T-helper 1 cell (primary cell): ENCODE results near the gene BLACAT1.
A peak's percentile ranks its signal among the peaks of the same experiment; 100 is the strongest.
"Not testable (repeated sequence)": the region's sequence is repeated elsewhere in the genome, so short reads cannot be mapped to it uniquely, and the experiment has no call there.

Experiments
- DNase-seq, 5 donors: peaks; one replicate each; pipeline ENCODE4 v3.0.0-alpha.2; 2012 to 2020

BLACAT1 gene

DNA sequence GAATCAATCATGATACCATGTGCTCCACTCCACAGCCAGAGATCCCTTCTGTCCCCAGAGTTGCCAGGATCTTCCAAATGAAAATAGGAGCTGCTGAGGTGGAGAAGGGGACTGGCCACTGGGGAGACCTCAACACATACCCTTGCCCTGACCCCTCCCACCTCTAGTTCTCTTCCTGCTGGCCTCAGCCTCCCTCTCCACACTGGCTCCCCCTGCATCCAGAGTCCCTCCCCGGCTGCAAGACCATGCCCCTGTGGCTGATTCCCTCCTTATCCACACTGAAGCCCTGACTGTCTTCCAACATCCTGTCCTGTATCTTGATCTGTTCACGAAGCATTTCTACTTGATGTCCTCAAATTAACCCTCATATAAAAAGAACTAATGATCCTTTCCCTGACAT lies 27.5 kb upstream of the BLACAT1 start:
- DNase-seq, result no peak

DNA sequence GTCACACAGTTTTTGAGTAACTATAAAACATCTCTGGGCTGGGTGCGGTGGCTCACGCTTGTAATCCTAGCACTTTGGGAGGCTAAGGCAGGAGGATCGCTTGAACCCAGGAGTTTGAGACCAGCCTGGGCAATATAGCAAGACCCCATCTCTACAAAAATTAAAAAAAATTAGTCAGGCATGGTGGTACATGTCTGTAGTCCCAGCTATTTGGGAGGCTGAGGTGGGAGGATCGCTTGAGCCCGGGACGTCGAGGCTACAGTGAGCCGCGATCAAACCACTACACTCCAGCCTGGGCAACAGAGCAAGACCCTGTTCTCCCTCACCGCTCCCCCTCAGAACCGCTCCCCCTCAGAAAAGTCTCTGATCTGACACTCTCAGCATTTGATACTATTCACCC lies 26.7 kb upstream of the BLACAT1 start:
- DNase-seq, result not testable (repeated sequence)

DNA sequence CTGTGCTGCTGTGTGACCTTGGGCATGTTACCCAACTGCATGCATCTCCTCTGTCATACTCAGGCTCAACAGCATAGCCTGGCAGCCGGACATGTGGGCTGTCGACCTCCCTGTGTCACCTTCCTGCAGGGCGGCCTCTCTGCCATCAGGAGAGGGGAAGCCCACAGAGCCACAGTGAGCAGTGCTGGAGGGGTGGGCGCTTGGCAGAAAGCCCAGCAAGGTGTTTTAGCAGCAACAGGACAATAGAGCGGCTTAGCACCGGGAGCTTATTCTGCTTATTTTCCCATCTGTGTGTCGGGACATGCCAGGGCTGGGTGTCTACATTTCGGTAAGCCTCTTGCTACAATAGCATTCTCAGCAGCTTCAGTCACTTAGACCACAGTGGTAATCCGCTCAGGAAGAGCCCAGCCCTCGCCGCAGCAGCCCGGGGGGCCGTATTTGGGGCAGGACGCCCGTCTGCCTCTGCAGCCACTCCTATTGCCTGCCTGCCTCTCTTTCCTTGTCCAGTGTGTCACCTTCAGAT lies 25.8 kb upstream of the BLACAT1 start:
- no peak for DNase-seq

DNA sequence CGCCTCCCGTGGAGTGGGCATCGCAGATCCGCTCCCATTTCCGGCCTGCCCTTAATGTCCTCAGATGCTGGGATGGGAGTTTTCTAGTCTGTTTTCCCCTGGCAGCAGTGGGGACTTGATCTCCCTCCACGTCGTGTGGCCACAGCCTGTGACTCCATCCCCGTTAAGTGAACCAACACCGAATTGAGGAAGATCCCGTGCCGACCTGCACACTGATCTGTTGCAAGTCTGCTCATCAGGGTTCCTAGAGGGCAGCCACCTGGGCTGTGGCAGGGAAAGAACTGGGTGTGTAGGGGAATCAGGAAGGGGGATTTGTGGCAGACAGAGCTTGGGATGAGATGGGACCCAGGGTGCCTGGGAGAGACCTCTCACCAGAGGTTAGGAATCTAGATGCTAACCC lies 25.4 kb upstream of the BLACAT1 start:
- DNase-seq, result no peak

DNA sequence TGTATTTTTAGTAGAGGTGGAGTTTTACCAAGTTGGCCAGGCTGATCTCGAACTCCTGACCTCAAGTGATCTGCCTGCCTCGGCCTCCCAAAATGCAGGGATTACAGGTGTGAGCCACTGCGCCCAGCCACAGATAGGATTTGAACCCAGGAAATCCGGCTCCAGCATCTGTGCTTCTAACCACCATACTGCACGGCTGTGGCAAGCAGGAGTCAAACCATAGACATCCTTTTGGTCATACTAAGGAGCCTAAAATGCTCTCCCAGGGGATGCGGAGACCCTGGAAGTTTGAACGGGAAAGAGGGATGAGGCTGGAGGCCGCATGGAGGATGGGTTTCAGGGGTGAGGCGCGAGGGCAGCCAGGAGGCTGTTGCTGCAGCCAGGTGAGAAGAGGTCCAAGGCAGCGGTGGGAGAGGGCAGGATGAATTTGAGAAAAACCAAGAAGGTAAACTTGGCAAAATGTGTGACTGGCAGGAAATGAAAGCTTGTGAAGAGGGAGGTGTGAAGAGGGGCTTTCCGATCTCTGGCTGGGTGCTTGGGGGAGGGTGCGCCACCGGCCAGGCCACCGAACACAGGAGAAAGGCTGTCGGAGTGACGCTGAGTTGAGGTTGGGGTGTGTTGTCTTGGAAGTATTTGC lies 24.6 kb upstream of the BLACAT1 start:
- peak; percentile 51 to 72 (median 64) for DNase-seq

DNA sequence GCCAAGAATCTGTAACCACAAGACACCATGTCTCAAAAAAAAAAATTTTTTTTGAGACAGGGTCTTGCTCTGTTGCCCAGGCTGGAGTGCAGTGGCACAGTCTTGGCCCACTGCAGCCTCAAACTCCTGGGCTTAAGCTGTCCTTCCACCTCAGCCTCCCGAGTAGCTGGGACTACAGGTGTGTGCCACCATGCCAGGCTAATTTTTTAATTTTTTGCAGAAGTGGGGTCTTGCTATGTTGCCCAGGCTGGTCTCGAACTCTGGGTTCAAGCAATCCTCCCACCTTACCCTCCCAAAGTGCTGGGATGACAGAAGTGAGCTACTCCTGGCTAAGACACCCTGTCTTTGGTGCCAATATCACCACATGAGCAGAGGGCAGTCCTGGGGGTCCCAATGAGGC lies 23.1 kb upstream of the BLACAT1 start:
- DNase-seq, result not testable (repeated sequence)

DNA sequence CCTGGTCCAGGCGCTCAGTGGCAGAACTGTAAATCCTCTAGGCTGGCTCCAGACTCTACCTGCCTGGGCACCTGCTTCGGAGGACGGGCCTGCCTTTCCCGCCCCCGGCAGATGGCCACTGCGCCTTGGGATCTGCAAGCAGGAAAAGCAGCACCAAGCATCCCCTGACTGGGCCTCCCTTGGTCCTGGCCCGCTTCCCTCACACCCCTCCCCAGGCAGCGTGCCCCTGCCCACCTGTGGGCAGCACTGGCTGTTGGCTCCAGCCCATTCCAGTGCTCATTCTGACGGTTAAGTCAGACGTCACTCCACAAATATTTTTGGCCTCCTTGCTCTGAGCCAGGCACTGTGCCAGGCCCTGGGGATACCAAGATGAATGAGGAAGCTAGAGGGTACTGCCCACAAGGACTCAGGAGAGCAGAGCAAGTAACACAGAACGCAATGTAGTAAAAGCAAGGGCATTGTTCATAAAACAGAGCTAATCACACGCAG lies 22.0 kb upstream of the BLACAT1 start:
- DNase-seq, result no peak

DNA sequence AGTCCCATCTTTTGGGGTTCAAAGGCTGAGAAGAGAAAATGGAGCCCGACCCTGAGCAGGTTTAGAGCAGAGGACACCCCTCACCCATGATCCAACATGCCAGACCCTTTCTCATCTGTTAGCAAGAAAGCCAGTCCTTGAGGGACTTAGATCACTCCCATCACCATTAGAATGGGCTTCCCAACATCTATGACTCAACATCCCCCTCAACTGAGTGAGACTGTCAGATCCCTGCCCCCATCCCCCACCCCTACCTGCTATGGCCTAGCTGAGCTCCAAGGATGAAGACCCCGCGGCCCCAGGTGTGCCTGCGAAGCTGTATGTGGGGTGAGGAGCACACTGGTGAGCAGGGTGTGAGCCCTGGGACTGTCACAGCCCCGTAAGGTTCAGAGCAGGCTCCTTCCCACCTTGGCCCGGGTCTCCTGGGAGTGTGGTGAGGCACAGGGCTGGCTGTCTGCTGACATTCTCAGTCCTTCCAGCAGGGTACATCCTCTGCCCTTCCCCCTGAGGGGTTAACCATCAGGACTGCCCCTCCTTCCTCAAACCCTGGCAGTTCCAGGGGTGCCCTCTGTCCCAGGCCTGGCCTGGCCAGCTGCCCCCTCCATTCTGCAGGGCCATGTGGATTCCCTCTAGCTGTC lies 21.4 kb upstream of the BLACAT1 start:
- DNase-seq, result no peak

DNA sequence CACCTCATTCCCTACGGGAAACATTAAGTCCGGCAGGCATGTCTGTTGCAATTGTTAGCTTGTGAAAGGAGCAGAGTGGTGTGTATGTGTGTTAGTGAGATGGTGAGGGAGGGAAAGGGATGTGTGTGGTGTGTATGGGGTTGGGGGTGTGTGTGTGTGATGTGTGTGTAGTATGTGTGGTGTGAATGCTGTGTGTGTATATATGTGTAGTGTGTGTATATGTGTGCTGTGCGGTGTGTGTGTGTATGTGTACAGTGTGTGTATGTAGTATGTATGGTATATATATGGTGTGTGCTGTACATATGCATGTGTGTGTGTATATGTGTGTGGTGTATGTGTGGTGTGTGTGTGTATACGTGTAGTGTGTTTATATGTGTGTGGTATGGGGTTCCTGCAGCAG lies 20.8 kb upstream of the BLACAT1 start:
- DNase-seq, result no peak

DNA sequence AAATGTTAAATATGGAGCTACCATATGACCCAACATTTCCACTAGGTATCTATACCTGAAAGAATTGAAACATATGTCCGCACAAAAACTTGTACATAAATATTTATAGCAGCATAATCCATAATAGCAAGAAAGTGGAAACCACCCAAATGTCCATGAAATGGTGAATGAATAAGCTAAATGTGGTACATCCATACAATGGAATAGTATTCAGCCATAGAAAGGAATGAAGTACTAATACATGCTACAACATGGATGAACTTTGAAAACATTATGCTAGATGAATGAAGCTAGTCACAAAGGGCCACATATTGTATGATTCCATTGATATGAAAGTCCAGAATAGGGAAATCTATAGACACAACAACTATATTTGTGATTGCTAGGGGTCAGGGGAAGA lies 20.0 kb upstream of the BLACAT1 start:
- no peak for DNase-seq

DNA sequence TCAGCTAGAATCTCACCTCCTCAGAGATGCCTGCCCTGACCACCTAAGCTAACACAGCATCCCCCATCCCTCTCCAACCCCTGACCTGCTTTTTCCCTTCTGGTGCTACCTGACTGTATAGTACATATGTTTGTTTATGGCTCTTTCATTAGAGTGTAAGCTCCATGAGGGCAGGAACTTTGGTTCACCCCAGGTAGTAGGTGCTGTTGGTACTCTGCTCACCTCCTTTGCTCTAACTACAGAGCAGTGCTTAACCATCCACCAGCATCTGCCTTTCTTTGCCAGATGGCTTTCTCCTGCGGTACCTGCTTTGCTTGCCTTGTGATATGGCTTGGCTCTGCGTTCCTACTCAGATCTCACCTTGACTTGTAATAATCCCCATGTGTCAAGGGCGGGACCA lies 18.7 kb upstream of the BLACAT1 start:
- no peak for DNase-seq

DNA sequence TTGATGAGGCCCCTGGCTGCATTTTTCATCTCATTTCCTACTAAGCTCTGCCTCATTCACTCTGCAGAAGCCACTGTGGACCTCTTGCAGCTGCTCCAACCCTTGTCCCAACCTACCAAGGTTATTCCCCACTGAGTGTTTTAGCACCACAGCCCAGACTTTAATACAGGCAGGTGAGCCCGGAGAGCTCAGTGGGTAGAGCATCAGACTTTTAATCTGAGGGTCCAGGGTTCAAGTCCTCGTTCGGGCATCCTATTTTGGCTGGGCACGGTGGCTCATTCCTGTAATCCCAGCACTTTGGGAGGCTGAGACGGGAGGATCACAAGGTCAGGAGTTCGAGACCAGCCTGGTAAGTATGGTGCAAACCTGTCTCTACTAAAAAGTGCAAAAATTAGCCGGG lies 18.1 kb upstream of the BLACAT1 start:
- no peak for DNase-seq

DNA sequence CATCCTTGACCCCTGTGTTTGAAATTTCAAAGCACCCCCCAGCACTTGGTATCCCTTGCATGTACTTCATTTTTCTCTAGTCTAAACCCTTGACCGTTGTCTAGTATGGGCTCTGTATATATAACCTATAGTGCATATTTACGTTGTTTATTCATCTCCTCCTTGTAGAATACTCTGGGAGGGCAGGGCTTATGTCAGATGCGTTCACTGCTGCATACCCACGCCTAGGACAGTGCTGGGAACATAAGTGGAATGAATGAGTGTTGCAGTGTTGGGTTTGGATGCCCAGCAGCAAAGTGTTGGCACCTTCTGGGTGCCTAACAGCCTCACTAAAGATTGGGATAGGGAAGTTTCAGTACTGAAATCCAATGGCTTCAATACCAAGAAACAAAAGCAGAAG lies 17.6 kb upstream of the BLACAT1 start:
- no peak for DNase-seq

DNA sequence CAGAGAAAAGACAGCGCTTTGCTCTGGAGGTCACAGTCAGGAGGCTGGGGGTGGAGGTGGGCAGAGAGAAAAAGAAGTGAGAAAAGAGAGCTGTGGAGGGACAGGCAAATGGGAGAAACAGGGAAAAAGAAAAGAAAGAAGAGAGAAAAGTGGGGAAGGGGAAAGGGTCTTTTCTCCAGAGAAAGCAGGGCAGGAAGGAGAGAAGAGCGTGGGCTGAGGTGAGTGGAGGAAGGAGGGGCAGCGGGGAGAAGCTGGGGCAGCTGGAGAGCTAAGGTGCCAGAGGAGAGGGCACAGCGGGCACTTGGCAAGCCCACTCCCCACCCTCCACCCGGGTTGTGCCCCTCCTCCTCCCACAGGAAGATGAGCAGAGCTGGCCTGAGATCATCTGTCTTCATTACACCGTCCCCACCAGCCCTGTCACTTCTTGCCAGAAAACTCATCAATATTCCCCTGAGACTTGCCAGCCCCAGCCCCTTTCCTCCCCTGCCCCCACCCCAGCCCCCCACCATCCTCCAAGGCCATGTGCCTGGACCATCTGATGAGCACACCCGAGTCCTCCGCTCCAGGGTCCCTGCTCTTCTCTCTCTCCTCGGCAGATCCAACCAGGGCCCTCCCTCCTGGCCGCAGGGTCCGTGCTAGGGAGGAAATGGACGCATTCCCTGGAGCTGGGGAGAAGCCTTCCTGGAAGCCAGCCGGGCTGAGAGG lies 17.0 kb upstream of the BLACAT1 start:
- no peak for DNase-seq

DNA sequence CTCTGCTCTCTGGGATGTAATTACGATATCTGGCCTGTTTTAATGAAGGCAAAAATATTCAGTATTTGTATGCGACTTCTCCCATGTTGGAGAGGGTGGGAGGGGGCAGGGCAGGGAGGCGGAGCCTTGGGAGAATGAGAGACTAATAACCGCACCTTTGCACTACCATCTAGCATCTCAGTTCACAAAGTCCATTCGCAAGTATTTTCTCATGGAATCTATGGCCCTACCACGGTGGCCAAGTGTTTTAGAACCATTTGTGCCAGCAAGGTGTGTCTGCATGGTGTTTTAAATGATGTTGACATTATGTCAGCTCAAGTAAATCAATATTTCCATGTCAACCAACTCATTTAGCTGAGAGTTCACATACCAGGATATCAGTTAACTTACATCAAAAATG lies 14.3 kb upstream of the BLACAT1 start:
- no peak for DNase-seq

DNA sequence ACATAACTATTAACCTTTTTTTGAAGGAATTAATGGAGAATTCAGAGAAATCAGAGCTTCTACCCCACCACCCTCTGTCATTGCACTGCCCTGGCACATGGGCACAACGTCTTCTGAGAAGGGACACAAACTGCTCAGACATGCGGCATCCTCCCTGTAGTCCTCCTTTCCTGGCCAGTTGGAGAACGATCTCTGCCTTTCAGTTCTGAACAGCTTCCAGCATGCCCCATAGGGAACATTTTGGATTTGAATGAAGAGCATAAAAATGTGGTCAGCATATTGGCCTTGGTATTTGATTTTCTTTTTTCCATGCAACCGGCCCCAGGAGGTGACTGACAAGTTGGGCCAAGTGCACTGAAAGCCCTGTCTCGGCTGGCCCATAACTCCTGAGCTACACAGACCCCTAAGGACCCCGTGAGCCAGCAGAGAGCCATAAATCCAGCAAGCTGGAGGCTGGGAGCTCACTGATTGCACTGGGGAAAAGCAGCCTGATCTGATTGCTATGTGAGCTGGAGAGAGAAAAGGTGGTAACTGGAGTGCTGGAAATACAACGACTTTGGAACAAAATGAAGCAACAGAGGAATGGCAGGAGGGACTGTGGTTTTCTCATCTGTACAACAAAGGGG lies 10.9 kb upstream of the BLACAT1 start:
- no peak for DNase-seq

DNA sequence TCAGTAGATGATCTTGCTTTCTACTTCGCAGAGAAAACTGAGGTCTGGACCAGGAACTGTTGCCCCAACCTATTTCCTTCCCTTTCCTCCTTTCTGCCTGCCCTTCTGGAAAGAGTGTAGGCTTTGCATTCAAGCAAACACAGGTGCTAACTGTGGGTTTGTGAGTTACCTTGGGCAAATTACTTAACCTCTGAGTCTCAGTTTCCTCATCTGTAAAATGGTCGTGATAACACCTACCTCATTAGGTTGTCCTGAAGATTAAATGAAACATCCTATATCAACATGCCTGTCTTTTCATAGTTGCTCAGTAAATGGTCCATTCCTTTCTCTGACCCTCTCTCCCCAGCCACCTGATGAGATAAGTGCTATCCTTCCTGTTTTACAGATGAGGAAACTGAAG lies 9.5 kb upstream of the BLACAT1 start:
- DNase-seq, result no peak

DNA sequence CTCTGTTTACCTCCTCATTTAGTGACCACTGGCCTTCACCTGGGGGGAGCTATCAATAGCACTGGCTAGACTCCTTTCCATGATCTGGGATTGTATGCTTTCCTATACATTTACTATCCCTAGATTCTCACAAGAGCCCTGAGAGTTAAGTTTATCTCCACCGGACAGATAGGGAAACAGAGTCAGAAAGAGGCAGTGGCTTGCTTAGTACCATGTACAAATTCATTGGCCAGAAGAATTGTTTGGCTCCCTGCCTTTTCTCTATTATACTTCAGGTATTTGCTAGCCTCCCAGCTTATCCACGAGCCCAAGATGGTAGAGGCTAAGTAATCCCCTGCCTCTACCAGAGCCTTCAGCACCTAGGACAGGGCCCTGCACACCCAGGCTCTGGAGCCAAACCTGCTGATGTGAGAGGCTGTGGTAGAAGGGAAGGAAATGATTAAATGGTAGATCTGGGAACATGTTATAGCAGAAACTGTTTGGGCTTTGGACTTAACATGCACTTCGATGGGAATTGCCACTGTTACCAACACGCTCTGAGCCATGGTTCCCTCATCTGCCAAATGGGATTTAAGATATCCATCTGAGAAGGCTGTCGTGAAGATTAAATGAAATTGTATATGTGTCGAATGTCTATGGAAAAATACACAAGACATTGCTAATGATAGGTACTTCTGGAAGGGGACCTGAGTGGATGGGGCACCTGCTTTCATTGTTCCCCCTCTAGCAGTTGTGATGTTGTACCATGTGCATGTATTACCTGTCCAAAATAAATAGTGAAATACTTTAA lies 3.1 kb upstream of the BLACAT1 start:
- DNase-seq, result peak in 1 of 5 donors; percentile 16

DNA sequence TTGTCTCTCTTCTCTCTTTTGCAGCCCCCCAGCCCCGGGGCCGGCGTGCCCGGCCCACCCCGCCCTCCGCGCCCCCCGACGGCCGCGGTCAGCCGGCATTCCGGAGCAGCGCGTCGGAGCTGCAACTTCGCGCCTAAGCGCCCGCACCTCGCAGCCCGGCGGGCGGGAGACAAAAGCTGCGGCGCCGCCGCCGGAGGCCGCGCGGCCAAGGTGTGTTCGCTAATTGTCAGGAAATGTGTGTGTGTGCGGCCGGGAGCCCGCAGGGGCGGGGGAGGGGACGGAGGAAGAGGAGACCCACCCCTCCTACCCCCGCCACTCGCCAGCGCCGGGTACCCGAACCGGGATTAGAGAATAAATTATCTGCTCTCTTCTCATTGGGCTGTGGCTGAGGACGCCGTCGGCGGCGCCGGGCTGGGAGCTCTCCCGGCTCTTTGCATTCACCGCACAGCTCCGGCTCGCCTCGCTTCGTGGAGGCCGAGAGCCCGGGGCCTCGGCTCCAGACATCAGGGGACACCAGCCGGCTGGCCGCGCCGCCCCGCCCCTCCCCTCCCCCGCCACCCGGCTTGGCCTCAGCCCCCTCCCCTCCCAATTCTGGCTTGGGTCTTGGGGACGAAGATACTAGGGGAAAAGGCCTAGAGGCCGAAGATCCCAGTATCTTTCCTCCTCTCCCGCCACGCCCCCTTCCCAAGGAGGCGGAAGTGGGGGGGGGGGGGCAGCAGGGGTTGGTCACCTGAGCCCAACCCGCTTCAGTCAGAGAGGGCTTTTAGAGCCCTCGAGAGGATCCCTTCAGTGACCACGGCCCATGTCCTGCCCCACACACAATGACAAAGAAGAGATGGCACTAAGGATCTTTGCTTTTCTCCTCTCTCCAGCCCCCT lies 1.3 kb upstream of the BLACAT1 start:
- DNase-seq, result no peak

DNA sequence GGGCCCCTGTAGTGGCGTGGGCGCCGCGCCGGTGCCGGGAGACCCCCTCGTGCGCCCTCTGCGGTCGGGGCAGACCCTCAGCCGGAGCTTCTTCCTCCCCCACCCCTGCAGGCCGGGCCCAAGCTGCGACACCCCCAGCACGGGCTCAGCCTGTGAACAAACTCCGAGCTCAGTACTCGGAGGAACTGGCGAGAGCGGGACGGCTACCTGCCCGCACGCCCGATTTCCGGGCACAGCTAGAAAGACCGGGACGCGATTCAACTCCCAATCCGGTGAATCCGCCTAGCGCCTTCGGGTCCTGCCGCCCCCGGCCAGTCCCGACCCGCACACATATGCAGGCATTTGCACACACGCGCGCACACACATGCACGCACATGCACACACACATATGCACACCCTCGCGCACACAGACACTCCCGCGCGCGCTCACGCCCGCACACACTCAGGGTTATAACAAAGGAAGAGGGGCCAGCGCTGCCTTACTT lies 580 bp upstream of the BLACAT1 start:
- DNase-seq, result no peak

DNA sequence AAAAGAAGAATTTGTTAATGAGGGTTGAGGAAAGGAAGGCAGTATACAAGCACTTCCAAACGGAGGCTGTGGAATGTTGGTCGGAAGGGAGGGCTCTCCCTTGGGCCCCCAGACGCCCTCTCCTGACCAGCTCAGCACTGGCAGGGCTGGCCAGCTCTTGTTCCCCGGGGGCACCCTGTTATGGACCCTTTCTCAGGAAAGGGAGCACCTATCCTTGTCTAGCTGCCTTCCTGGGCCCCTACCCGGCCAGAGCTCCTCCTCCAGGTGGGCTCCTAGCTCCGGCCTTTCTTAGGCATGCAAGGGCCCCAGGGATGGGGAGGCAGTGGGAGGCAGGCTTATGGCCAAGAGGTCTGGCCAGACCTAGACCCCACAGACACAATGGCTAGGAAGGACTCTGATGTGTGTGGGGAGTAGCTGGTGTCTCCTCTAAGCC lies 926 bp downstream of the BLACAT1 start:
- no peak for DNase-seq
